B cell (primary cell): ENCODE data around the gene VSIG10L2. TPM values are rescaled to one million over a fixed set of nuclear protein-coding genes. Genes with fewer than 3 reads are reported as not detected.

Source experiments
- ATAC-seq: fragments of 200-7000 bp; cut with Tn5 transposase; one replicate; pipeline ENCODE4 v1.10.0; 2021; ENCODE audit warnings: low read depth, mild to moderate bottlenecking, moderate number of reproducible peaks, moderate library complexity
- CTCF ChIA-PET: fragments of 350-600 bp; sonication (Branson Sonifier 250); formaldehyde crosslinking; loops from one replicate; lab custom pipeline; 2021; ENCODE audit warnings: antibody characterized with exemption, inconsistent platforms; lab: Charles Lee
- POLR2A ChIA-PET: fragments of 350-600 bp; sonication (Branson Sonifier 250); formaldehyde crosslinking; loops from one replicate; lab custom pipeline; 2021; ENCODE audit warnings: antibody characterized with exemption; lab: Charles Lee
- DNase-seq: peaks from one replicate; pipeline ENCODE4 v3.0.0; 2013
- H2AFZ ChIP-seq: 2 replicates; pipeline ENCODE4 v1.6.1; 2012; ENCODE audit warnings: mild to moderate bottlenecking, low read depth, low read length; ENCODE audit not compliant: insufficient read depth, poor library complexity, severe bottlenecking
- H3K27ac ChIP-seq, 2 donors: 1 replicate in 1 of 2; 2 replicates in 1 of 2; pipeline ENCODE4 v1.5.1; 2012 to 2013; ENCODE audit warnings: low read length in 2 of 2, mild to moderate bottlenecking in 2 of 2, moderate library complexity in 1 of 2
- H3K27me3 ChIP-seq, 4 experiments: fragments of 200-600 bp in 1 of 4; sonication (generic) in 1 of 4; replicated peaks in 1 of 4; 1 replicate in 2 of 4; 2 replicates in 2 of 4; pipeline versions ENCODE4 v1.6.1 to v1.7.0; 2013 to 2016; ENCODE audit warnings: low read length in 3 of 4, mild to moderate bottlenecking in 2 of 4, mixed read lengths in 1 of 4, moderate library complexity in 1 of 4; ENCODE audit not compliant: insufficient read depth in 4 of 4, control insufficient read depth in 3 of 4; ENCODE audit errors: control extremely low read depth in 1 of 4
- H3K36me3 ChIP-seq, 2 experiments: replicated peaks in 1 of 2; 1 replicate in 1 of 2; 2 replicates in 1 of 2; pipeline versions ENCODE4 v1.6.1 to v1.7.1; 2013; ENCODE audit warnings: low read length in 1 of 2; ENCODE audit not compliant: insufficient read depth in 2 of 2, control insufficient read depth in 1 of 2; ENCODE audit errors: control extremely low read depth in 1 of 2, extremely low read depth in 1 of 2
- H3K4me1 ChIP-seq, 2 donors: fragments of 200-600 bp in 1 of 2; sonication (generic) in 1 of 2; 1 replicate in 1 of 2; 2 replicates in 1 of 2; pipeline versions ENCODE4 v1.5.1 to v1.6.1; 2013 to 2017; ENCODE audit warnings: low read length in 2 of 2; ENCODE audit not compliant: control insufficient read depth in 2 of 2, insufficient read depth in 2 of 2
- H3K4me2 ChIP-seq: replicated peaks from 2 replicates; pipeline ENCODE3; 2012; ENCODE audit warnings: mild to moderate bottlenecking, low read depth, low read length; ENCODE audit not compliant: poor library complexity, severe bottlenecking
- H3K4me3 ChIP-seq, 5 experiments: fragments of 200-600 bp in 1 of 5; sonication (generic) in 1 of 5; 1 replicate in 3 of 5; 2 replicates in 2 of 5; pipeline versions ENCODE4 v1.5.1 to v1.7.0; 2011 to 2016; ENCODE audit warnings: low read length in 4 of 5, mild to moderate bottlenecking in 4 of 5, low read depth in 2 of 5, control low read depth in 1 of 5, moderate library complexity in 1 of 5; ENCODE audit not compliant: insufficient read depth in 1 of 5; ENCODE audit errors: control extremely low read depth in 1 of 5, extremely low read depth in 1 of 5
- H3K79me2 ChIP-seq: fragments of 200-600 bp; sonication (generic); one replicate; pipeline ENCODE4 v1.6.0; 2016; ENCODE audit warnings: low read length; ENCODE audit not compliant: control insufficient read depth, insufficient read depth
- H3K9ac ChIP-seq: fragments of 200-600 bp; sonication (generic); 2 replicates; pipeline ENCODE4 v1.6.1; 2017; ENCODE audit warnings: mild to moderate bottlenecking, low read length, moderate library complexity
- H3K9me3 ChIP-seq, 3 donors: one replicate each; pipeline versions ENCODE4 v1.6.1 to v1.7.1; 2013; ENCODE audit warnings: low read length in 2 of 3; ENCODE audit not compliant: control insufficient read depth in 2 of 3, insufficient read depth in 1 of 3; ENCODE audit errors: control extremely low read depth in 1 of 3
- H4K20me1 ChIP-seq: 2 replicates; pipeline ENCODE4 v1.6.0; 2012; ENCODE audit warnings: mild to moderate bottlenecking, low read length; ENCODE audit not compliant: insufficient read depth, control insufficient read depth, poor library complexity, severe bottlenecking
- H3K27ac Mint-ChIP-seq: one replicate; pipeline ENCODE4 v1.8.0; 2021; ENCODE audit warnings: mixed read lengths
- H3K27me3 Mint-ChIP-seq: one replicate; pipeline ENCODE4 v1.8.0; 2021; ENCODE audit warnings: mixed read lengths
- H3K4me1 Mint-ChIP-seq: one replicate; pipeline ENCODE4 v1.8.0; 2021; ENCODE audit warnings: mixed read lengths
- H3K4me3 Mint-ChIP-seq: one replicate; pipeline ENCODE4 v1.8.0; 2021; ENCODE audit warnings: mixed read lengths
- H3K9me3 Mint-ChIP-seq: one replicate; pipeline ENCODE4 v1.8.0; 2022; ENCODE audit warnings: mixed read lengths; ENCODE audit not compliant: insufficient read depth
- EZH2 ChIP-seq: IDR thresholded peaks from 2 replicates; pipeline ENCODE4 v1.6.1; 2012; ENCODE audit warnings: borderline replicate concordance, low read depth, mild to moderate bottlenecking, moderate library complexity, low read length; ENCODE audit not compliant: insufficient read depth, poor library complexity, severe bottlenecking
- WGBS: methylation state at CpG from one replicate; pipeline ENCODE4 v1.1.5; 2013; ENCODE audit warnings: missing lambda C conversion rate; ENCODE audit not compliant: insufficient coverage; 5-methylcytosine and 5-hydroxymethylcytosine counted together
- intact Hi-C: fragments of 100-400 bp; cut with micrococcal nuclease; formaldehyde crosslinking; loops from one replicate; pipeline ENCODE4 v1.10.0; 2022
- polyA plus RNA-seq: library from polyadenylated mRNA; depleted of rRNA; stranded (reverse); fragments of >200 nt; gene quantifications from 2 replicates; pipeline ENCODE4 v1.2.3, GENCODE V29; 2012
- total RNA-seq, 2 donors: library from RNA; stranded (reverse); fragments of 120-200 nt in 1 of 2; gene quantifications; 1 replicate in 1 of 2; 2 replicates in 1 of 2; pipeline versions ENCODE4 v1.2.3 to v1.2.4, GENCODE V29; 2013 to 2022
- TF ChIP-seq, protein P1 (sequence below): fragments of 200-600 bp; IDR thresholded peaks from one replicate; pipeline ENCODE4 v1.8.0; 2022; ENCODE audit warnings: antibody characterized with exemption, mild to moderate bottlenecking

The VSIG10L2 gene
- total and polyA plus RNA-seq, 2 donors (not counting 1 experiment from before 2014, with no cell fraction given), result not detected

DNA sequence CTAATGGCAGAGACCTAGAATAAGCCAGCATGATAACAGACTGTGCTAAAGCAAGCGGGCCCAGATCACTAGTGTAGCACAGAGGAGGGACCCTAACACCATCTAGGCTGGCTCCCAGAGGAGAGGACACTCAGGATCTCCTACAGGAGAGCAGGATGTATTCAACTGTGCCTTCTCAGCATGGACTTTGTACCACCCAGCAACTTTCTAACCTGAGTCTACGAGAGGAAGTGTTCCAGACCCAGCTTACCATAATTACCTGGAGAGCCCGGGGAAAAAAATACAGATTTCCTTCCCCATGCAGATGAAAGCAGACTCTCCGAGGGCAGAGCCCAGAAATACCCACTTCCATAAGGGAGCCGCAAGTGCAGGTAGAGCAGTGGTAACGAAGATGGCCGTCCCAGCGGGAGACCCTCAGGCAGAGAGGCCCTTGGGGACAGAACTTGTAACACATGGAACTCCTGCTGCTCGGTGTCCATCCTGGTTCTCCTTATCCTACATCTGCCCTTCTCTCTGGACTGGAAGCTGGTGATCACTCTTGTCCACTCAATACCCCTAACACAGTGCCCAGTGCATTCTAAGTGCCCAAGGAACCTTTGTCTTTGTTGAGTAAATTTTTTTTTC is 21.3 kb upstream of the VSIG10L2 start:
- peaks cover 2% of the 10 kb centered on the region for H3K4me1 Mint-ChIP-seq
- TF ChIP-seq EZH2, result no peak
- TF ChIP-seq, protein P1, sequence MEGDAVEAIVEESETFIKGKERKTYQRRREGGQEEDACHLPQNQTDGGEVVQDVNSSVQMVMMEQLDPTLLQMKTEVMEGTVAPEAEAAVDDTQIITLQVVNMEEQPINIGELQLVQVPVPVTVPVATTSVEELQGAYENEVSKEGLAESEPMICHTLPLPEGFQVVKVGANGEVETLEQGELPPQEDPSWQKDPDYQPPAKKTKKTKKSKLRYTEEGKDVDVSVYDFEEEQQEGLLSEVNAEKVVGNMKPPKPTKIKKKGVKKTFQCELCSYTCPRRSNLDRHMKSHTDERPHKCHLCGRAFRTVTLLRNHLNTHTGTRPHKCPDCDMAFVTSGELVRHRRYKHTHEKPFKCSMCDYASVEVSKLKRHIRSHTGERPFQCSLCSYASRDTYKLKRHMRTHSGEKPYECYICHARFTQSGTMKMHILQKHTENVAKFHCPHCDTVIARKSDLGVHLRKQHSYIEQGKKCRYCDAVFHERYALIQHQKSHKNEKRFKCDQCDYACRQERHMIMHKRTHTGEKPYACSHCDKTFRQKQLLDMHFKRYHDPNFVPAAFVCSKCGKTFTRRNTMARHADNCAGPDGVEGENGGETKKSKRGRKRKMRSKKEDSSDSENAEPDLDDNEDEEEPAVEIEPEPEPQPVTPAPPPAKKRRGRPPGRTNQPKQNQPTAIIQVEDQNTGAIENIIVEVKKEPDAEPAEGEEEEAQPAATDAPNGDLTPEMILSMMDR, result no peak
- Histone ChIP-seq H3K27ac (no peak overlapping the region), H3K4me2 (no peak overlapping the region), H2AFZ (no peak overlapping the region), H3K9ac (no peak overlapping the region), H3K36me3 (no peaks in the 10 kb centered on the region), H3K4me1 (no peaks in the 10 kb centered on the region), H3K9me3 (no peaks in the 10 kb centered on the region), H3K79me2 (no peaks in the 10 kb centered on the region), H4K20me1 (no peaks in the 10 kb centered on the region), H3K4me3 (no peak overlapping the region), H3K27me3 (peaks cover 0 to 11% (median 0%) of the 10 kb centered on the region in 4 experiments)
- no peak for DNase-seq
- H3K4me3 Mint-ChIP-seq, result no peak overlapping the region
- WGBS, result 87% methylated on average over 9 of the region's 9 CpGs
- H3K27me3 Mint-ChIP-seq, result peaks cover 40% of the 10 kb centered on the region
- ChIA-PET CTCF (interaction anchor here (1.4 to 3.4 kb wide), 3 partner anchors 8 to 556 kb away, joined by 3 to 29 read pairs (median 9); no protein-coding TSS in a partner anchor), POLR2A (no interaction called here)
- intact Hi-C loops, result no loop called here
- ATAC-seq, result no peak
- no peak overlapping the region for H3K27ac Mint-ChIP-seq
- H3K9me3 Mint-ChIP-seq, result no peaks in the 10 kb centered on the region

DNA sequence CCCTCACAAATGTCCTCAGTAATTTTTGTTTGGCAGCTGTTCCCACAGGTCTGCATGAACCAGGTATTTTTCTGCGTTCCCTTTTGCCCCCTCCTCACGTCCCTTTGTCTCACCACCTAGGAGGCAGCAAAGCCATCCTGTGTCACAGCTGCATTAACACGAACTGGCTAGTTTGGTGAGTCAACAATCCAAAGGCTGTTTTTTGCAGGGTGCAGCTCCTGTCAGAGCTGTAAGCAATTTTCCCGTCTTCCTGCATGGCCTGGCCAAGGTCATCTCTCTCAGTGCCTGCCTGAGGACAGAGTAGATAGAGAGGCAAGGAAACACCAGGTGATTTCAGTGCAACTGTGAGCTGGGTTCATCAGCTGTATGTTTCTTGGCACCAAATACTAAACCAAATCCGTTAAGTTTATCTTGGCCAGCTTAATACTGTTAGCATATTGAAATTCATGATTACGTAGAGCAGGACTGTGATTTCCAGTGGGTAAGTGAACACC is 20.6 kb upstream of the VSIG10L2 start:
- peaks cover 45% of the 10 kb centered on the region for H3K27me3 Mint-ChIP-seq
- Histone ChIP-seq H3K4me3 (no peak overlapping the region), H3K4me2 (no peak overlapping the region), H3K4me1 (no peaks in the 10 kb centered on the region), H3K79me2 (no peaks in the 10 kb centered on the region), H2AFZ (no peak overlapping the region), H3K27me3 (peaks cover 0 to 13% (median 0%) of the 10 kb centered on the region in 4 experiments), H3K27ac (no peak overlapping the region), H4K20me1 (no peaks in the 10 kb centered on the region), H3K9ac (no peak overlapping the region), H3K9me3 (no peaks in the 10 kb centered on the region), H3K36me3 (no peaks in the 10 kb centered on the region)
- H3K9me3 Mint-ChIP-seq, result no peaks in the 10 kb centered on the region
- ChIA-PET POLR2A (no interaction called here), CTCF (interaction anchor here (0.8 to 3.4 kb wide), 3 partner anchors 8 to 556 kb away, joined by 3 to 29 read pairs (median 4); no protein-coding TSS in a partner anchor)
- WGBS, result 71% methylated on average over 4 of the region's 6 CpGs
- ATAC-seq (no peak), DNase-seq (no peak)
- intact Hi-C loops, result no loop called here
- TF ChIP-seq EZH2, result no peak
- TF ChIP-seq, protein P1, result no peak
- H3K4me1 Mint-ChIP-seq, result peaks cover 2% of the 10 kb centered on the region
- H3K4me3 Mint-ChIP-seq, result no peak overlapping the region
- H3K27ac Mint-ChIP-seq, result no peak overlapping the region
